Gastroesophageal sphincter (tissue), 2 donors: ENCODE measurements around the gene OR2M4.

Experiments
- EP300 ChIP-seq: sonication (generic); formaldehyde crosslinking; IDR thresholded peaks from one replicate; pipeline ENCODE4 v1.6.1; 2017; ENCODE audit warnings: antibody characterized with exemption, mild to moderate bottlenecking
- POLR2A ChIP-seq, 2 donors: fragments of 450-650 bp; IDR thresholded peaks; one replicate each; pipeline ENCODE4 v1.6.1; 2017; ENCODE audit warnings: antibody characterized with exemption in 2 of 2, mild to moderate bottlenecking in 2 of 2, moderate library complexity in 1 of 2

DNA sequence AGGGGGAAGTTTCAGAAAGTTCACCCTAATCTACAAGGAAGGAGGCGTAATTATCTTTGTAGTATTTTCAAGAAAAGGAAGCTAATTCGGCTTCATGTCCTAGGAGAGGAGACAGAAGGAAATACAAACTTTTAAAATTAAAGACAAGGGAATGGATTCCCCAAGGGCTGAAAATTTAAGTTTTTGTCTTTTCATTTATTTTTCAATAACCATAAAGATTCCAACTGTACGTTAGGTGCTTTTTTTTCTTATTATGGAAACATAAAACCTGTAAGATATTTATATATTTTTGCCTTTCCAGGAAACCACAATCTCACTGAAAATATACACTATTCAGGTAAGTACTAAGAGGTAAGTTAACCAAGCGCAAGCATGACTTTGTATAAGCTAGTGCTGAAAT lies 34.3 kb upstream of the OR2M4 start, which contains the start of gene OR2M3:
- TF ChIP-seq EP300 (no peak), POLR2A (IDR thresholded peaks at IDR 0.05) (no peak)
